ENCODE data around the gene FAM163B.

- no peak for TF ChIP-seq GATA2 (IDR thresholded peaks at IDR 0.05; ENCODE audit: low read depth, low read length)
- no peak for TF ChIP-seq GATA3 (IDR thresholded peaks at IDR 0.05; ENCODE audit: low read depth, low read length)
These were observed 22.1 kb downstream of the FAM163B start for GRCh38 chr9:133587051-133587450.
